Adrenal gland (tissue), 5 donors: Measurements from ENCODE around the gene CCDC177.

Experiments used
- CTCF ChIP-seq, 6 experiments: fragments of 450-650 bp in 4 of 6; fragments of 200-600 bp in 2 of 6; sonication (generic) in 1 of 6; IDR thresholded peaks; 1 replicate in 5 of 6; 2 replicates in 1 of 6; pipeline versions ENCODE4 v1.5.1 to v1.8.0; 2016 to 2021; ENCODE audit warnings: antibody characterized with exemption in 6 of 6, mild to moderate bottlenecking in 2 of 6, moderate library complexity in 1 of 6
- POLR2A ChIP-seq, 2 donors: fragments of 450-650 bp; IDR thresholded peaks; one replicate each; pipeline ENCODE4 v1.6.1; 2017; ENCODE audit warnings: antibody characterized with exemption in 2 of 2, mild to moderate bottlenecking in 2 of 2, moderate library complexity in 1 of 2
- donor health status: DM: no; HTN: no; CAD: no.

DNA sequence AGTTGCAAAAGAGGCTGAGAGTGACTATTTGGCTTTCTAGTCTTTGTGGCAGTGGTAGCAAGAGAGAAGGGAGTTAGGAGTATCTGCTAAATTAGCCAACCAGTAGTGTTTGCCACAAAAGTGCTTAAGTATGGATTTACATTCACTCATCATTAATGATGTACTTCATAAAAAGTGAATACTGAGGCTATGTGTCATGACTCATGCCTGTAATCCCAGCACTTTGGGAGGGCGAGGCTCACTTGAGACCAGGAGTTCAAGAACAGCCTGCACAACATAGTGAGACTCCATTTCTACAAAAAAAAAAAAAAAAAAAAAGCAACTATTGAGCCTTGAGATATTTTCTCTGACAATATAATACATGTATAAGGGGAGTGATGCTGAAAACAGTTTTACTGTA, 36.8 kb downstream of the CCDC177 start:
- TF ChIP-seq CTCF (IDR thresholded peaks at IDR 0.05) (no peak), POLR2A (IDR thresholded peaks at IDR 0.05) (no peak)
